Panc1 (cell line): ENCODE data around the gene SETD2. TPM values are rescaled to one million over a fixed set of nuclear protein-coding genes. Genes with fewer than 3 reads are reported as not detected.

Experiments used
- ATAC-seq: fragments of 200-7000 bp; cut with Tn5 transposase; 2 replicates; pipeline ENCODE4 v1.9.1; 2020; ENCODE audit warnings: mild to moderate bottlenecking, moderate library complexity
- BruUV-seq: library from RNA; stranded (reverse); fragments of 400-500 nt; replicated peaks from 2 replicates; lab custom pipeline; 2021; lab: Mats Ljungman, UMichigan
- CTCF ChIA-PET: fragments of 300-600 bp; sonication (Branson Sonifier 250); formaldehyde crosslinking; loops from one replicate; lab custom pipeline; 2022; ENCODE audit warnings: antibody characterized with exemption; lab: Charles Lee
- POLR2A ChIA-PET: fragments of 300-600 bp; sonication (Branson Sonifier 250); formaldehyde crosslinking; loops from one replicate; lab custom pipeline; 2022; ENCODE audit warnings: antibody characterized with exemption; lab: Charles Lee
- DNase-seq: peaks from one replicate; pipeline ENCODE4 v3.0.0-alpha.2; 2010; ENCODE audit warnings: low read depth, low spot score
- H3K27ac ChIP-seq: 2 replicates; pipeline ENCODE4 v1.5.1; 2011; ENCODE audit warnings: mild to moderate bottlenecking, low read length, inconsistent platforms
- H3K27me3 ChIP-seq: fragments of 200-500 bp; sonication (Bioruptor generic); 2 replicates; pipeline ENCODE4 v1.6.0; 2014; ENCODE audit warnings: low read length, inconsistent platforms; ENCODE audit not compliant: control insufficient read depth, insufficient read depth
- H3K36me3 ChIP-seq: fragments of 200-500 bp; sonication (Bioruptor generic); 2 replicates; pipeline ENCODE4 v1.5.1; 2014; ENCODE audit warnings: inconsistent platforms, mild to moderate bottlenecking, low read length, moderate library complexity; ENCODE audit not compliant: control insufficient read depth, insufficient read depth
- H3K4me1 ChIP-seq: 2 replicates; pipeline ENCODE4 v1.5.1; 2011; ENCODE audit warnings: inconsistent platforms, mild to moderate bottlenecking, low read length, moderate library complexity; ENCODE audit not compliant: control insufficient read depth, insufficient read depth
- H3K4me3 ChIP-seq, 2 experiments: 2 replicates each; pipeline ENCODE4 v1.5.1; 2011 to 2012; ENCODE audit warnings: low read depth in 2 of 2, low read length in 2 of 2, mild to moderate bottlenecking in 2 of 2, inconsistent platforms in 1 of 2, moderate library complexity in 1 of 2
- H3K9me3 ChIP-seq: fragments of 200-500 bp; sonication (Bioruptor generic); 2 replicates; pipeline ENCODE4 v1.5.1; 2014; ENCODE audit warnings: low read depth, mild to moderate bottlenecking, inconsistent platforms, low read length, moderate library complexity; ENCODE audit not compliant: control insufficient read depth, insufficient read depth
- POLR2AphosphoS5 ChIP-seq: IDR thresholded peaks from 2 replicates; pipeline ENCODE4 v1.6.1; 2012; ENCODE audit warnings: mild to moderate bottlenecking, low read depth, low read length, moderate library complexity
- SIN3A ChIP-seq: IDR thresholded peaks from 2 replicates; pipeline ENCODE4 v1.6.1; 2012; ENCODE audit warnings: low read depth, mild to moderate bottlenecking, low read length, moderate library complexity, borderline replicate concordance; ENCODE audit not compliant: insufficient read depth
- TCF7L2 ChIP-seq: IDR thresholded peaks from 2 replicates; pipeline ENCODE4 v1.6.1; 2011; ENCODE audit warnings: mild to moderate bottlenecking, low read depth, low read length, inconsistent platforms
- in situ Hi-C: cut with HindIII; loops from 2 replicates; pipeline ENCODE4 v1.10.0; 2016; ENCODE audit warnings: low sequenced_read_pairs, low pct_unique_long_range_greater_than_20kb
- intact Hi-C: fragments of 100-400 bp; cut with micrococcal nuclease; formaldehyde crosslinking; loops from one replicate; pipeline ENCODE4 v1.10.0; 2022; ENCODE audit not compliant: unreplicated experiment
- total RNA-seq: library from RNA; stranded (reverse); gene quantifications from one replicate; pipeline ENCODE4 v1.2.1, GENCODE V29; 2021; ENCODE audit not compliant: unreplicated experiment
- TF ChIP-seq, protein P1 (sequence below), 2 experiments: IDR thresholded peaks; 2 replicates each; pipeline ENCODE4 v1.6.1; 2011 to 2012; ENCODE audit warnings: low read depth in 2 of 2, control low read depth in 1 of 2, low read length in 1 of 2, mild to moderate bottlenecking in 1 of 2, moderate library complexity in 1 of 2; ENCODE audit not compliant: insufficient read depth in 1 of 2
- TF ChIP-seq, protein P2 (sequence below): fragments of 450-650 bp; IDR thresholded peaks from 2 replicates; pipeline ENCODE4 v1.5.1; 2017; ENCODE audit warnings: mild to moderate bottlenecking

The SETD2 gene
- total RNA-seq, 1 experiment from 2014 or later, result 32.6 TPM

DNA sequence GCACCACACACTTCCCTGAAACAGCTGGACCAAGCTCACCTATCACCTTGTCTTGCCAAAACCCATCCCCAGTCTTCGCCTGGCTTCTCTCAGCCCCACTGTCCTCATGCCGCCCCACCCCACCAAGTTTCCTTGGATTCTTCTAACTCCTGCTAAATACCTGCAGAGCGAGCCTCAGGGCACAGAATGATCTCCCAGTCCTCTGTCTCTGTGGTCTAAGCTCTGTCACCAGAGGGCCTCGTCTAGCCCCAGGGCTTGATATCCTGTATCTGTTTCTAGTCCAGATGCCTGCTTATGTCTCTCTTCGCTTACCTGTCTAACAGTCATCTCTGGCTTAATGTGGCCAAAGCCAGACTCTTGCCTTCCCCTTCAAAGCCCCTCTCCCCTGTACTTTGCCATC lies 197.1 kb downstream of the SETD2 start:
- Histone ChIP-seq H3K27ac (no peak overlapping the region), H3K4me1 (peaks cover 19% of the 10 kb centered on the region), H3K36me3 (no peaks in the 10 kb centered on the region), H3K9me3 (no peaks in the 10 kb centered on the region), H3K27me3 (no peaks in the 10 kb centered on the region), H3K4me3 (no peak overlapping the region)
- ATAC-seq, result 0 out of 2 replicates have a peak, but pooled peaks have one; percentile 23
- ChIA-PET CTCF (no interaction called here), POLR2A (interaction anchor here (0.6 kb wide), 1 partner anchor 10 kb away, joined by 6 read pairs; no protein-coding TSS in a partner anchor)
- TF ChIP-seq, protein P1, sequence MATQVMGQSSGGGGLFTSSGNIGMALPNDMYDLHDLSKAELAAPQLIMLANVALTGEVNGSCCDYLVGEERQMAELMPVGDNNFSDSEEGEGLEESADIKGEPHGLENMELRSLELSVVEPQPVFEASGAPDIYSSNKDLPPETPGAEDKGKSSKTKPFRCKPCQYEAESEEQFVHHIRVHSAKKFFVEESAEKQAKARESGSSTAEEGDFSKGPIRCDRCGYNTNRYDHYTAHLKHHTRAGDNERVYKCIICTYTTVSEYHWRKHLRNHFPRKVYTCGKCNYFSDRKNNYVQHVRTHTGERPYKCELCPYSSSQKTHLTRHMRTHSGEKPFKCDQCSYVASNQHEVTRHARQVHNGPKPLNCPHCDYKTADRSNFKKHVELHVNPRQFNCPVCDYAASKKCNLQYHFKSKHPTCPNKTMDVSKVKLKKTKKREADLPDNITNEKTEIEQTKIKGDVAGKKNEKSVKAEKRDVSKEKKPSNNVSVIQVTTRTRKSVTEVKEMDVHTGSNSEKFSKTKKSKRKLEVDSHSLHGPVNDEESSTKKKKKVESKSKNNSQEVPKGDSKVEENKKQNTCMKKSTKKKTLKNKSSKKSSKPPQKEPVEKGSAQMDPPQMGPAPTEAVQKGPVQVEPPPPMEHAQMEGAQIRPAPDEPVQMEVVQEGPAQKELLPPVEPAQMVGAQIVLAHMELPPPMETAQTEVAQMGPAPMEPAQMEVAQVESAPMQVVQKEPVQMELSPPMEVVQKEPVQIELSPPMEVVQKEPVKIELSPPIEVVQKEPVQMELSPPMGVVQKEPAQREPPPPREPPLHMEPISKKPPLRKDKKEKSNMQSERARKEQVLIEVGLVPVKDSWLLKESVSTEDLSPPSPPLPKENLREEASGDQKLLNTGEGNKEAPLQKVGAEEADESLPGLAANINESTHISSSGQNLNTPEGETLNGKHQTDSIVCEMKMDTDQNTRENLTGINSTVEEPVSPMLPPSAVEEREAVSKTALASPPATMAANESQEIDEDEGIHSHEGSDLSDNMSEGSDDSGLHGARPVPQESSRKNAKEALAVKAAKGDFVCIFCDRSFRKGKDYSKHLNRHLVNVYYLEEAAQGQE (IDR thresholded peaks at IDR 0.05; ENCODE audit: insufficient read depth in 1 of 2, low read depth in 2 of 2, low read length in 1 of 2), result no peak
- TF ChIP-seq, protein P2, sequence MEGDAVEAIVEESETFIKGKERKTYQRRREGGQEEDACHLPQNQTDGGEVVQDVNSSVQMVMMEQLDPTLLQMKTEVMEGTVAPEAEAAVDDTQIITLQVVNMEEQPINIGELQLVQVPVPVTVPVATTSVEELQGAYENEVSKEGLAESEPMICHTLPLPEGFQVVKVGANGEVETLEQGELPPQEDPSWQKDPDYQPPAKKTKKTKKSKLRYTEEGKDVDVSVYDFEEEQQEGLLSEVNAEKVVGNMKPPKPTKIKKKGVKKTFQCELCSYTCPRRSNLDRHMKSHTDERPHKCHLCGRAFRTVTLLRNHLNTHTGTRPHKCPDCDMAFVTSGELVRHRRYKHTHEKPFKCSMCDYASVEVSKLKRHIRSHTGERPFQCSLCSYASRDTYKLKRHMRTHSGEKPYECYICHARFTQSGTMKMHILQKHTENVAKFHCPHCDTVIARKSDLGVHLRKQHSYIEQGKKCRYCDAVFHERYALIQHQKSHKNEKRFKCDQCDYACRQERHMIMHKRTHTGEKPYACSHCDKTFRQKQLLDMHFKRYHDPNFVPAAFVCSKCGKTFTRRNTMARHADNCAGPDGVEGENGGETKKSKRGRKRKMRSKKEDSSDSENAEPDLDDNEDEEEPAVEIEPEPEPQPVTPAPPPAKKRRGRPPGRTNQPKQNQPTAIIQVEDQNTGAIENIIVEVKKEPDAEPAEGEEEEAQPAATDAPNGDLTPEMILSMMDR, result no peak
- TF ChIP-seq POLR2AphosphoS5 (no peak), TCF7L2 (no peak), SIN3A (no peak)
- intact Hi-C loops, result no loop called here
- no peak for DNase-seq
- BruUV-seq, result no TSS peak
- in situ Hi-C loops, result no loop called here

Other genes with a start within 250 kb of the SETD2 start
- 35.5 TPM for gene CCDC12, start 187.4 kb downstream of the SETD2 start, total RNA-seq
- gene NBEAL2, start 184.4 kb downstream of the SETD2 start, total RNA-seq, result 38.8 TPM
- gene KIF9, start 118.7 kb upstream of the SETD2 start, total RNA-seq, result 8.9 TPM
- 35.4 TPM for gene KLHL18, start 118.8 kb upstream of the SETD2 start, total RNA-seq
- gene PTPN23, start 216.9 kb upstream of the SETD2 start, total RNA-seq, result 35.7 TPM